ENCODE results near the gene ASB9. TPM values are rescaled to one million over a fixed set of nuclear protein-coding genes. Genes with fewer than 3 reads are reported as not detected.

Gene ASB9
- total and polyA plus RNA-seq, 2 donors (not counting 3 experiments of a cell fraction or from before 2014, with no cell fraction given), result 6.5 to 7.6 TPM

DNA sequence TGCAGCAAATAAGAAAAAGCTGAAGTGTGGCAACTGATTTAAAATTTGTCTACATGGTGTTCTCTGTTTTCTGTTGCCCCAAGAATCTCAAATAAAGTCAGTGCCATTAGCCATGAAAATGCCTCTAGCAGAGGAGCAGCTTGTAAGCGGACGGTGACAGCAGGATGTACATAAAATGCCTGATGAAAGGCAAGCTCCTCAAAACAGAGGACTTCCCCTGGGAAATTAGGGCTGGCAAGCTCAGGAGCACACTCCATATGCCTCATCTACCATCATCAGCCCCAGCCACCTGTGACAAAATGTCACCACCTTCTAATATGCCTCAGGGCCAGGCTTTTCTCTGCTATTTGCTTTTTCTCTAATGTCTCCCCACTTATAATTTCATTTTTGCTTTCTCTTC is 54.5 kb downstream of the ASB9 start:
- FAIRE-seq (no peak), DNase-seq (ENCODE audit: low read depth, low spot score) (no peak)
- dilution Hi-C loops (cut with MboI; ENCODE audit: extremely low pct_ligation_motif_present, low sequenced_read_pairs) (no loop called here), intact Hi-C loops (cut with micrococcal nuclease) (no loop called here)
- Histone ChIP-seq H2AFZ (ENCODE audit: low read depth, low read length) (no peak overlapping the region), H3K4me2 (ENCODE audit: insufficient read depth, low read length) (no peak overlapping the region), H3K36me3 (ENCODE audit: control insufficient read depth in 2 of 2, extremely low read depth in 1 of 2, insufficient read depth in 2 of 2, low read length in 2 of 2) (no peaks in the 10 kb centered on the region), H4K20me1 (replicated peaks; ENCODE audit: control insufficient read depth, extremely low read depth, insufficient read depth, low read length) (no peaks in the 10 kb centered on the region), H3K4me3 (replicated peaks in 1 of 3; ENCODE audit: insufficient read depth in 1 of 3, low read depth in 1 of 3, low read length in 3 of 3) (no peak overlapping the region), H3K9me3 (replicated peaks; ENCODE audit: control insufficient read depth, insufficient read depth, low read length) (no peaks in the 10 kb centered on the region), H3K27ac (ENCODE audit: insufficient read depth, low read depth, low read length) (no peak overlapping the region), H3K79me2 (ENCODE audit: control insufficient read depth, insufficient read depth, low read length) (no peaks in the 10 kb centered on the region), H3K9me1 (replicated peaks; ENCODE audit: control insufficient read depth, extremely low read depth, insufficient read depth, low read length) (no peaks in the 10 kb centered on the region), H3K4me1 (ENCODE audit: control insufficient read depth, extremely low read depth, insufficient read depth, low read length) (no peaks in the 10 kb centered on the region), H3K9ac (replicated peaks; ENCODE audit: extremely low read depth, insufficient read depth, low read length) (no peak overlapping the region), H3K27me3 (ENCODE audit: control insufficient read depth in 2 of 2, insufficient read depth in 2 of 2, low read length in 2 of 2) (no peaks in the 10 kb centered on the region)
- ChIA-PET CTCF (no interaction called here), POLR2A (no interaction called here)
- BruUV-seq (replicated peaks), result no TSS peak
- TF ChIP-seq GATA2 (IDR thresholded peaks at IDR 0.05; ENCODE audit: insufficient read depth, insufficient read length, low read depth, low read length) (no peak), MYC (IDR thresholded peaks at IDR 0.05; ENCODE audit: low read depth, low read length) (no peak), FOS (IDR thresholded peaks at IDR 0.05; ENCODE audit: borderline replicate concordance, insufficient read depth, low read length) (no peak), POLR2A (IDR thresholded peaks at IDR 0.05; ENCODE audit: low read depth, low read length) (no peak), POLR2AphosphoS5 (IDR thresholded peaks at IDR 0.05; ENCODE audit: insufficient read depth, low read depth, low read length) (no peak), JUN (IDR thresholded peaks at IDR 0.05; ENCODE audit: borderline replicate concordance, insufficient read depth, insufficient read length, low read depth) (no peak), EZH2 (IDR thresholded peaks at IDR 0.05; ENCODE audit: borderline replicate concordance, low read depth, low read length, severe bottlenecking) (no peak)
- TF ChIP-seq, protein P1, sequence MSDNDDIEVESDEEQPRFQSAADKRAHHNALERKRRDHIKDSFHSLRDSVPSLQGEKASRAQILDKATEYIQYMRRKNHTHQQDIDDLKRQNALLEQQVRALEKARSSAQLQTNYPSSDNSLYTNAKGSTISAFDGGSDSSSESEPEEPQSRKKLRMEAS (IDR thresholded peaks at IDR 0.05; ENCODE audit: insufficient read depth, insufficient read length), result no peak
- TF ChIP-seq, protein P2, sequence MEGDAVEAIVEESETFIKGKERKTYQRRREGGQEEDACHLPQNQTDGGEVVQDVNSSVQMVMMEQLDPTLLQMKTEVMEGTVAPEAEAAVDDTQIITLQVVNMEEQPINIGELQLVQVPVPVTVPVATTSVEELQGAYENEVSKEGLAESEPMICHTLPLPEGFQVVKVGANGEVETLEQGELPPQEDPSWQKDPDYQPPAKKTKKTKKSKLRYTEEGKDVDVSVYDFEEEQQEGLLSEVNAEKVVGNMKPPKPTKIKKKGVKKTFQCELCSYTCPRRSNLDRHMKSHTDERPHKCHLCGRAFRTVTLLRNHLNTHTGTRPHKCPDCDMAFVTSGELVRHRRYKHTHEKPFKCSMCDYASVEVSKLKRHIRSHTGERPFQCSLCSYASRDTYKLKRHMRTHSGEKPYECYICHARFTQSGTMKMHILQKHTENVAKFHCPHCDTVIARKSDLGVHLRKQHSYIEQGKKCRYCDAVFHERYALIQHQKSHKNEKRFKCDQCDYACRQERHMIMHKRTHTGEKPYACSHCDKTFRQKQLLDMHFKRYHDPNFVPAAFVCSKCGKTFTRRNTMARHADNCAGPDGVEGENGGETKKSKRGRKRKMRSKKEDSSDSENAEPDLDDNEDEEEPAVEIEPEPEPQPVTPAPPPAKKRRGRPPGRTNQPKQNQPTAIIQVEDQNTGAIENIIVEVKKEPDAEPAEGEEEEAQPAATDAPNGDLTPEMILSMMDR (IDR thresholded peaks at IDR 0.05; ENCODE audit: extremely low read depth in 1 of 2, insufficient read depth in 1 of 2, low read depth in 1 of 2, low read length in 2 of 2), result no peak

All from endothelial cell of umbilical vein (primary cell).